Mesendoderm (in vitro differentiated cells): ENCODE results near the gene MTUS2.

Experiments
- DNase-seq: peaks from one replicate; pipeline ENCODE4 v3.0.0; 2013
- H2AK5ac ChIP-seq: 2 replicates; pipeline ENCODE4 v1.6.1; 2013; ENCODE audit warnings: low read length, inconsistent platforms
- H2BK120ac ChIP-seq: 2 replicates; pipeline ENCODE4 v1.6.1; 2013; ENCODE audit warnings: low read depth, mild to moderate bottlenecking, low read length, moderate library complexity, mixed read lengths
- H2BK15ac ChIP-seq: replicated peaks from 2 replicates; pipeline ENCODE4 v1.6.1; 2013; ENCODE audit warnings: low read depth, mild to moderate bottlenecking, moderate library complexity
- H2BK5ac ChIP-seq: 2 replicates; pipeline ENCODE4 v1.6.1; 2013; ENCODE audit warnings: low read length, inconsistent platforms
- H3K18ac ChIP-seq: 2 replicates; pipeline ENCODE4 v1.6.1; 2013; ENCODE audit warnings: mild to moderate bottlenecking, low read length, mixed read lengths
- H3K23ac ChIP-seq: one replicate; pipeline ENCODE4 v1.6.1; 2013; ENCODE audit warnings: low read length
- H3K27ac ChIP-seq: 2 replicates; pipeline ENCODE4 v1.5.1; 2013; ENCODE audit warnings: low read depth, mild to moderate bottlenecking, inconsistent platforms, low read length, moderate library complexity
- H3K27me3 ChIP-seq: 2 replicates; pipeline ENCODE4 v1.6.1; 2013; ENCODE audit warnings: low read length, control low read depth, mild to moderate bottlenecking, inconsistent platforms; ENCODE audit not compliant: insufficient read depth, poor library complexity
- H3K36me3 ChIP-seq: 2 replicates; pipeline ENCODE4 v1.6.1; 2013; ENCODE audit warnings: low read length, inconsistent platforms; ENCODE audit not compliant: control insufficient read depth, insufficient read depth
- H3K4ac ChIP-seq: one replicate; pipeline ENCODE4 v1.6.1; 2013; ENCODE audit warnings: low read depth, mild to moderate bottlenecking, low read length, moderate library complexity
- H3K4me1 ChIP-seq: 2 replicates; pipeline ENCODE4 v1.6.1; 2013; ENCODE audit warnings: low read depth, low read length, inconsistent platforms; ENCODE audit not compliant: control insufficient read depth
- H3K4me2 ChIP-seq: 2 replicates; pipeline ENCODE4 v1.6.1; 2013; ENCODE audit warnings: low read length
- H3K4me3 ChIP-seq: 2 replicates; pipeline ENCODE4 v1.5.1; 2013; ENCODE audit warnings: mild to moderate bottlenecking, low read length
- H3K56ac ChIP-seq: one replicate; pipeline ENCODE4 v1.6.1; 2013; ENCODE audit warnings: low read length
- H3K79me1 ChIP-seq: 2 replicates; pipeline ENCODE4 v1.6.1; 2013; ENCODE audit warnings: low read length, inconsistent platforms
- H3K79me2 ChIP-seq: 2 replicates; pipeline ENCODE4 v1.6.1; 2013; ENCODE audit warnings: mild to moderate bottlenecking, low read length; ENCODE audit not compliant: control insufficient read depth, insufficient read depth
- H3K9ac ChIP-seq: 2 replicates; pipeline ENCODE4 v1.6.1; 2013; ENCODE audit warnings: low read length, inconsistent platforms
- H4K5ac ChIP-seq: one replicate; pipeline ENCODE4 v1.6.1; 2013; ENCODE audit warnings: low read length
- H4K8ac ChIP-seq: one replicate; pipeline ENCODE4 v1.6.1; 2013; ENCODE audit warnings: low read depth, mild to moderate bottlenecking, control low read depth, low read length, moderate library complexity
- WGBS: extraction: QIAGEN DNeasy Blood & Tissue Kit; methylation state at CpG from one replicate; pipeline ENCODE4 v1.1.7; 2013; ENCODE audit warnings: low lambda C conversion rate, missing lambda C conversion rate; ENCODE audit not compliant: insufficient coverage; ENCODE audit errors: extremely low coverage; 5-methylcytosine and 5-hydroxymethylcytosine counted together

MTUS2 gene

GRCh38 chr13:29287237-29287636 lies 467.1 kb downstream of the MTUS2 start:
- Histone ChIP-seq H2BK5ac (no peak overlapping the region), H3K9ac (no peak overlapping the region), H3K79me1 (no peaks in the 10 kb centered on the region), H4K8ac (no peak overlapping the region), H2AK5ac (no peak overlapping the region), H3K4me1 (peaks cover 1% of the 10 kb centered on the region), H4K5ac (no peak overlapping the region), H3K4me2 (no peak overlapping the region), H3K79me2 (no peaks in the 10 kb centered on the region), H3K4me3 (no peak overlapping the region), H2BK120ac (no peak overlapping the region), H3K23ac (no peak overlapping the region), H3K18ac (no peak overlapping the region), H2BK15ac (no peak overlapping the region), H3K27me3 (no peaks in the 10 kb centered on the region), H3K27ac (no peak overlapping the region), H3K36me3 (no peaks in the 10 kb centered on the region), H3K56ac (no peak overlapping the region), H3K4ac (no peak overlapping the region)
- DNase-seq = no peak
- no CpG with 5 or more reads among the region's 5 CpGs for WGBS

- H3K4me3 ChIP-seq = no peak overlapping the region
- no peak overlapping the region for H3K18ac ChIP-seq
These were observed 471.9 kb downstream of the MTUS2 start for GRCh38 chr13:29292045-29292444.

GRCh38 chr13:29294821-29295220 lies 474.7 kb downstream of the MTUS2 start:
- H2AK5ac ChIP-seq = no peak overlapping the region
- no peak overlapping the region for H3K18ac ChIP-seq
- no peak overlapping the region for H4K5ac ChIP-seq
- no peaks in the 10 kb centered on the region for H3K4me1 ChIP-seq
- no peak overlapping the region for H3K27ac ChIP-seq
- no peak overlapping the region for H3K56ac ChIP-seq
- no peaks in the 10 kb centered on the region for H3K79me2 ChIP-seq
- H3K4me2 ChIP-seq = no peak overlapping the region
- no peak overlapping the region for H4K8ac ChIP-seq
- no peak overlapping the region for H2BK15ac ChIP-seq
- H3K36me3 ChIP-seq = no peaks in the 10 kb centered on the region
- no peak overlapping the region for H2BK120ac ChIP-seq
- no peak overlapping the region for H2BK5ac ChIP-seq
- H3K4me3 ChIP-seq = no peak overlapping the region
- H3K23ac ChIP-seq = no peak overlapping the region
- H3K4ac ChIP-seq = no peak overlapping the region
- no peaks in the 10 kb centered on the region for H3K79me1 ChIP-seq
- no peak overlapping the region for H3K9ac ChIP-seq
- WGBS = no CpG with 5 or more reads among the region's 1 CpG
- DNase-seq = no peak
- H3K27me3 ChIP-seq = no peaks in the 10 kb centered on the region

More at GRCh38 chr13:29292045-29292444, 471.9 kb downstream of the MTUS2 start:
- WGBS = no CpG with 5 or more reads among the region's 3 CpGs
- Histone ChIP-seq H3K4me2 (no peak overlapping the region), H2AK5ac (no peak overlapping the region), H4K5ac (no peak overlapping the region), H3K4me1 (no peaks in the 10 kb centered on the region), H3K36me3 (no peaks in the 10 kb centered on the region), H2BK120ac (no peak overlapping the region), H3K79me2 (no peaks in the 10 kb centered on the region), H2BK5ac (no peak overlapping the region), H3K9ac (no peak overlapping the region), H3K79me1 (no peaks in the 10 kb centered on the region), H3K23ac (no peak overlapping the region), H3K27ac (no peak overlapping the region), H2BK15ac (no peak overlapping the region), H3K27me3 (no peaks in the 10 kb centered on the region), H4K8ac (no peak overlapping the region), H3K56ac (no peak overlapping the region), H3K4ac (no peak overlapping the region)
- peak; percentile 82 for DNase-seq

GRCh38 chr13:29301027-29301426 lies 480.9 kb downstream of the MTUS2 start:
- Histone ChIP-seq H2BK5ac (no peak overlapping the region), H4K8ac (no peak overlapping the region), H3K4me3 (no peak overlapping the region), H2AK5ac (no peak overlapping the region), H3K79me2 (no peaks in the 10 kb centered on the region), H2BK15ac (no peak overlapping the region), H3K56ac (no peak overlapping the region), H3K36me3 (no peaks in the 10 kb centered on the region), H3K23ac (no peak overlapping the region), H2BK120ac (no peak overlapping the region), H3K27ac (no peak overlapping the region), H3K4me1 (no peaks in the 10 kb centered on the region), H3K4ac (no peak overlapping the region), H3K18ac (no peak overlapping the region), H3K27me3 (no peaks in the 10 kb centered on the region), H3K79me1 (no peaks in the 10 kb centered on the region), H4K5ac (no peak overlapping the region), H3K4me2 (no peak overlapping the region), H3K9ac (no peak overlapping the region)
- no CpG with 5 or more reads among the region's 1 CpG for WGBS
- no peak for DNase-seq

GRCh38 chr13:29304148-29304547 lies 484.0 kb downstream of the MTUS2 start:
- Histone ChIP-seq H3K4me3 (no peak overlapping the region), H3K18ac (no peak overlapping the region), H3K4ac (no peak overlapping the region), H4K5ac (no peak overlapping the region), H2BK15ac (no peak overlapping the region), H3K4me1 (no peaks in the 10 kb centered on the region), H3K79me2 (no peaks in the 10 kb centered on the region), H3K27ac (no peak overlapping the region), H3K4me2 (no peak overlapping the region), H3K27me3 (no peaks in the 10 kb centered on the region), H3K56ac (no peak overlapping the region), H3K36me3 (no peaks in the 10 kb centered on the region), H2BK5ac (no peak overlapping the region), H4K8ac (no peak overlapping the region), H3K9ac (no peak overlapping the region), H3K23ac (no peak overlapping the region), H2AK5ac (no peak overlapping the region), H3K79me1 (no peaks in the 10 kb centered on the region), H2BK120ac (no peak overlapping the region)
- DNase-seq = no peak

GRCh38 chr13:29310806-29311205 lies 490.7 kb downstream of the MTUS2 start:
- H2BK15ac ChIP-seq = no peak overlapping the region
- no peak for DNase-seq
- no peak overlapping the region for H2BK120ac ChIP-seq
- no peaks in the 10 kb centered on the region for H3K36me3 ChIP-seq
- H4K8ac ChIP-seq = no peak overlapping the region
- H2AK5ac ChIP-seq = no peak overlapping the region
- WGBS = no CpG with 5 or more reads among the region's 2 CpGs
- no peaks in the 10 kb centered on the region for H3K27me3 ChIP-seq
- H3K4ac ChIP-seq = no peak overlapping the region
- H4K5ac ChIP-seq = no peak overlapping the region
- H3K27ac ChIP-seq = no peak overlapping the region
- H3K23ac ChIP-seq = no peak overlapping the region
- H3K4me2 ChIP-seq = no peak overlapping the region
- no peak overlapping the region for H3K56ac ChIP-seq
- H3K79me2 ChIP-seq = no peaks in the 10 kb centered on the region
- H3K9ac ChIP-seq = no peak overlapping the region
- H3K4me3 ChIP-seq = no peak overlapping the region
- no peak overlapping the region for H2BK5ac ChIP-seq
- H3K18ac ChIP-seq = no peak overlapping the region
- H3K4me1 ChIP-seq = no peaks in the 10 kb centered on the region
- no peaks in the 10 kb centered on the region for H3K79me1 ChIP-seq
